GM23338 (cell line): ENCODE data around the gene NUBPL. TPM values are rescaled to one million over a fixed set of nuclear protein-coding genes. Genes with fewer than 3 reads are reported as not detected.

Experiments used
- ATAC-seq: fragments of 200-7000 bp; cut with Tn5 transposase; 3 replicates; pipeline ENCODE4 v1.9.1; 2020
- DNase-seq: peaks from one replicate; pipeline ENCODE4 v3.0.0-alpha.2; 2015; ENCODE audit warnings: low spot score
- H2AFZ ChIP-seq: fragments of 200-600 bp; sonication (generic); 2 replicates; pipeline ENCODE4 v1.8.0; 2016; ENCODE audit warnings: antibody characterized with exemption, mild to moderate bottlenecking, moderate library complexity
- H3F3A ChIP-seq: fragments of 200-600 bp; sonication (generic); replicated peaks from 2 replicates; pipeline ENCODE4 v1.8.0; 2017; ENCODE audit warnings: antibody characterized with exemption, mixed run types, low read depth
- H3K27ac ChIP-seq: fragments of 200-600 bp; sonication (generic); 2 replicates; pipeline ENCODE4 v1.6.1; 2016; ENCODE audit warnings: low read depth
- H3K27me3 ChIP-seq: fragments of 200-600 bp; sonication (generic); 2 replicates; pipeline ENCODE4 v1.8.0; 2016; ENCODE audit warnings: mild to moderate bottlenecking, mixed run types, moderate library complexity; ENCODE audit not compliant: insufficient read depth
- H3K36me3 ChIP-seq: fragments of 200-600 bp; sonication (generic); 2 replicates; pipeline ENCODE4 v1.8.0; 2016; ENCODE audit warnings: mild to moderate bottlenecking; ENCODE audit not compliant: insufficient read depth
- H3K4me1 ChIP-seq: fragments of 200-600 bp; sonication (generic); 2 replicates; pipeline ENCODE4 v1.8.0; 2016; ENCODE audit warnings: mild to moderate bottlenecking, moderate library complexity; ENCODE audit not compliant: insufficient read depth
- H3K4me2 ChIP-seq: fragments of 200-600 bp; sonication (generic); 2 replicates; pipeline ENCODE4 v1.7.1; 2017; ENCODE audit warnings: mixed run types
- H3K4me3 ChIP-seq: fragments of 200-600 bp; sonication (generic); 2 replicates; pipeline ENCODE4 v1.6.1; 2016; ENCODE audit warnings: mixed run types
- H3K79me2 ChIP-seq: fragments of 200-600 bp; sonication (generic); replicated peaks from 2 replicates; pipeline ENCODE4 v1.8.0; 2017; ENCODE audit warnings: mild to moderate bottlenecking; ENCODE audit not compliant: insufficient read depth
- H3K9me2 ChIP-seq: fragments of 200-600 bp; sonication (generic); 2 replicates; pipeline ENCODE4 v1.8.0; 2017; ENCODE audit not compliant: insufficient read depth
- H4K20me1 ChIP-seq: fragments of 200-600 bp; sonication (generic); replicated peaks from 2 replicates; pipeline ENCODE4 v1.8.0; 2017; ENCODE audit warnings: mild to moderate bottlenecking; ENCODE audit not compliant: insufficient read depth
- H3K27ac Mint-ChIP-seq: 2 replicates; pipeline ENCODE4 v1.8.0; 2020; ENCODE audit warnings: inconsistent platforms, mild to moderate bottlenecking, moderate library complexity, mixed read lengths
- H3K27me3 Mint-ChIP-seq: 3 replicates; pipeline ENCODE4 v1.8.0; 2022; ENCODE audit warnings: low read depth, mild to moderate bottlenecking, moderate library complexity, mixed read lengths, inconsistent platforms; ENCODE audit not compliant: insufficient read depth, poor library complexity
- H3K36me3 Mint-ChIP-seq: 3 replicates; pipeline ENCODE4 v1.8.0; 2021; ENCODE audit warnings: low read depth, mild to moderate bottlenecking, inconsistent platforms, moderate library complexity, mixed read lengths
- H3K4me1 Mint-ChIP-seq: 3 replicates; pipeline ENCODE4 v1.8.0; 2020; ENCODE audit warnings: mild to moderate bottlenecking, inconsistent platforms, mixed read lengths
- H3K4me3 Mint-ChIP-seq: 3 replicates; pipeline ENCODE4 v1.8.0; 2021; ENCODE audit warnings: moderate library complexity, mild to moderate bottlenecking, inconsistent platforms, mixed read lengths
- H3K9me3 Mint-ChIP-seq: 3 replicates; pipeline ENCODE4 v1.8.0; 2020; ENCODE audit warnings: moderate library complexity, mild to moderate bottlenecking, inconsistent platforms, mixed read lengths
- CTCF ChIP-seq, 2 experiments: fragments of 200-600 bp in 1 of 2; sonication (generic) in 1 of 2; conservative IDR thresholded peaks; 2 replicates each; pipeline versions ENCODE4 v1.5.1 to v1.6.1; 2016 to 2017; ENCODE audit warnings: antibody characterized with exemption in 2 of 2, low read depth in 2 of 2, mild to moderate bottlenecking in 2 of 2, moderate library complexity in 1 of 2
- ETS1 ChIP-seq: IDR thresholded peaks from 2 replicates; pipeline ENCODE4 v1.6.1; 2016; ENCODE audit warnings: antibody characterized with exemption
- EZH2phosphoT487 ChIP-seq: fragments of 200-600 bp; sonication (generic); IDR thresholded peaks from one replicate; pipeline ENCODE4 v1.8.1; 2018; ENCODE audit warnings: antibody characterized with exemption; ENCODE audit not compliant: unreplicated experiment
- JUNB ChIP-seq: IDR thresholded peaks from one replicate; pipeline ENCODE4 v1.6.1; 2016; ENCODE audit warnings: antibody characterized with exemption; ENCODE audit not compliant: unreplicated experiment
- NANOG ChIP-seq: IDR thresholded peaks from 2 replicates; pipeline ENCODE4 v1.6.1; 2016; ENCODE audit warnings: antibody characterized with exemption, borderline replicate concordance
- REST ChIP-seq: IDR thresholded peaks from one replicate; pipeline ENCODE4 v1.6.1; 2018; ENCODE audit warnings: antibody characterized with exemption; ENCODE audit not compliant: unreplicated experiment
- STAT1 ChIP-seq: IDR thresholded peaks from one replicate; pipeline ENCODE4 v1.6.1; 2016; ENCODE audit warnings: antibody characterized with exemption; ENCODE audit not compliant: unreplicated experiment
- ZNF114 ChIP-seq: fragments of 250-450 bp; sonication (Bioruptor Pico); IDR thresholded peaks from 2 replicates; pipeline ENCODE4 v1.5.0; 2020; ENCODE audit warnings: mild to moderate bottlenecking, moderate library complexity
- ZNF462 ChIP-seq: fragments of 250-450 bp; sonication (Bioruptor Pico); IDR thresholded peaks from 2 replicates; pipeline ENCODE4 v1.5.0; 2020; ENCODE audit warnings: mild to moderate bottlenecking, moderate library complexity
- polyA plus RNA-seq: library from polyadenylated mRNA; unstranded; fragments of >200 nt; fragmentation: Nextera tagmentation; extraction: Ambion mirVana; gene quantifications from 2 replicates; pipeline ENCODE4 v1.2.1, GENCODE V29; 2016
- total RNA-seq: library from RNA; depleted of rRNA; stranded (reverse); fragments of >200 nt; shearing (Covaris generic); gene quantifications from 2 replicates; pipeline ENCODE4 v1.2.3, GENCODE V29; 2014

The NUBPL gene
- total and polyA plus RNA-seq, 2 experiments from 2014 or later = 6.1 to 20.7 TPM

- H3K27me3 ChIP-seq = no peaks in the 10 kb centered on the region
- H3K9me2 ChIP-seq = no peaks in the 10 kb centered on the region
- H4K20me1 ChIP-seq = no peaks in the 10 kb centered on the region
- no peak overlapping the region for H3K27ac ChIP-seq
- no peaks in the 10 kb centered on the region for H3F3A ChIP-seq
- H3K4me2 ChIP-seq = no peak overlapping the region
- H3K27ac Mint-ChIP-seq = no peak overlapping the region
- H3K4me1 Mint-ChIP-seq = no peaks in the 10 kb centered on the region
- H3K9me3 Mint-ChIP-seq = no peaks in the 10 kb centered on the region; the same call in 1 of the 3 replicates
- no peaks in the 10 kb centered on the region for H3K27me3 Mint-ChIP-seq
- H3K4me3 ChIP-seq = no peak overlapping the region
- no peak overlapping the region for H3K4me3 Mint-ChIP-seq
- ATAC-seq = no peak
- no peaks in the 10 kb centered on the region for H3K4me1 ChIP-seq
- H2AFZ ChIP-seq = no peak overlapping the region
- no peaks in the 10 kb centered on the region for H3K79me2 ChIP-seq
- no peak for DNase-seq
- no peak for TF ChIP-seq ZNF462 (CRISPR knock-in tag)
- no peak for TF ChIP-seq ETS1
- TF ChIP-seq JUNB = no peak
- no peak for TF ChIP-seq STAT1
- TF ChIP-seq EZH2phosphoT487 = no peak
- TF ChIP-seq REST = no peak
- TF ChIP-seq NANOG = no peak
- no peak for TF ChIP-seq CTCF (conservative IDR thresholded peaks at IDR 0.05; ENCODE audit: low read depth in 2 of 2)
- no peak for TF ChIP-seq ZNF114 (CRISPR knock-in tag)
- H3K36me3 Mint-ChIP-seq = peaks cover 3% of the 10 kb centered on the region; the same call in 2 of the 3 replicates
- H3K36me3 ChIP-seq = no peaks in the 10 kb centered on the region
These were observed 126.5 kb downstream of the NUBPL start for GRCh38 chr14:31687726-31688125.
